Measurements from ENCODE around the gene TACR1. TPM values are rescaled to one million over a fixed set of nuclear protein-coding genes. Genes with fewer than 3 reads are reported as not detected.
"Not testable (repeated sequence)": the region's sequence is repeated elsewhere in the genome, so short reads cannot be mapped to it uniquely, and the experiment has no call there.

TACR1 gene
- total RNA-seq, 6 donors from 2014 or later, result 0.46 to 4.2 (median 1.5) TPM; not detected in 1

DNA sequence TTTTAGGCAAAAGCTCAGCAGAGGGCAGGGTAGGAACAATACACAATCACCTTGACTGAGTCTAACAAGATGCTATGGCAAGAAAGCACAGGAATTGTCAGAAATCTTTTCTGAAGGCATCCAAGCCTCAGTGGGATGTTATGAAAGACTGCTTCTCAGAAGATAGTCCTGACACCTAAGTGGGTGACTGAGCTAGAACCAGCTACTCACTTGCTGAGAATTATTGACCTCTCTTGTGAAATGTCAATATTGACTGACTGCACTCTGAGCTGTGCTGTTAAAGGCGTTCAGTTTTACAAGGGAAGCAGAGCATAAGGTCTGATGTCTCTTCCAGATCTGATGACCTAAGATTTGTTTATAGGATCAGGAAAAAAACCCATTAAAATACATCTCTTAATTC, 46.1 kb downstream of the TACR1 start:
- H3K27ac ChIP-seq, result no peak overlapping the region
- DNase-seq (no peak), ATAC-seq (ENCODE audit: low FRiP score in 2 of 2) (no peak)
- no peak overlapping the region for H3K4me3 ChIP-seq
- no peaks in the 10 kb centered on the region for H3K9me3 ChIP-seq
- H3K4me1 ChIP-seq, result peaks cover 6 to 12% (median 7%) of the 10 kb centered on the region in 4 donors
- WGBS, 2 donors, result 61 to 69% methylated on average over 1 of the region's 1 CpG
- H3K27me3 ChIP-seq, result no peaks in the 10 kb centered on the region
- no peak for TF ChIP-seq POLR2A (IDR thresholded peaks at IDR 0.05)
- TF ChIP-seq EP300 (IDR thresholded peaks at IDR 0.05), result peak in 1 of 4 donors; percentile 11
- H3K36me3 ChIP-seq, result no peaks in the 10 kb centered on the region

DNA sequence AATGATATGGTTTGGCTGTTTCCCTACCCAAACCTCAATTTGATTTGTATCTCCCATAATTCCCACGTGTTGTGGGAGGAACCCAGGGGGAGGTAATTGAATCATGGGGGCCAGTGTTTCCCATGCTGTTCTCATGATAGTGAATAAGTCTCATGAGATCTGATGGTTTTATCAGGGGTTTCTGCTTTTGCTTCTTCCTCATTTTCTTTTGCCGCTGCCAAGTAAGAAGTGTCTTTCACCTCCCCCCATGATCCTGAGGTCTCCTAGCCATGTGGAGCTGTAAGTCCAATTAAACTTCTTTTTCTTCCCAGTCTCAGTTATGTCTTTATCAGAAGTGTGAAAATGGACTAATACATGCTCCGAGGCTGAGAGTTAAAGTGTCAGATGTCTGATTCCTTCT, 47.1 kb downstream of the TACR1 start:
- H3K4me1 ChIP-seq, result peaks cover 6 to 12% (median 7%) of the 10 kb centered on the region in 4 donors
- not testable (repeated sequence) for H3K9me3 ChIP-seq; ATAC-seq (ENCODE audit: low FRiP score in 2 of 2); H3K27me3 ChIP-seq; DNase-seq; H3K27ac ChIP-seq; H3K4me3 ChIP-seq; H3K36me3 ChIP-seq
- 73 to 83% methylated on average over 3 of the region's 3 CpGs for WGBS, 2 donors

DNA sequence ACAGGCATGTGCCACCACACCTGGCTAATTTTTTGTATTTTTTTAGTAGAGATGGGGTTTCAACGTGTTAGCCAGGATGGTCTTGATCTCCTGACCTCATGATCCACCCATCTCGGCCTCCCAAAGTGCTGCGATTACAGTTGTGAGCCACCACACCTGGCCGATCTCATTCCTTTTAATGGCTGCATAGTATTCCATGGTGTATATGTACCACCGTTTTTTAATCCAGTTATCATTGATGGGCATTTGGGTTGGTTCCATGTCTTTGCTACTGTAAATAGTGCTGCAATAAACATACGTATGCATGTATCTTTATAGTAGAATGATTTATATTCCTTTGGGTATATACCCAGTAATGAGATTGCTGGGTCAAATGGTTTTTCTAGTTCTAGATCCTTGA, 51.4 kb downstream of the TACR1 start:
- H3K4me1 ChIP-seq; H3K27me3 ChIP-seq; DNase-seq; H3K9me3 ChIP-seq; H3K4me3 ChIP-seq; H3K36me3 ChIP-seq; H3K27ac ChIP-seq; ATAC-seq (ENCODE audit: low FRiP score in 2 of 2): not testable (repeated sequence)
- WGBS, 2 donors, result 93 to 95% methylated on average over 6 of the region's 6 CpGs

DNA sequence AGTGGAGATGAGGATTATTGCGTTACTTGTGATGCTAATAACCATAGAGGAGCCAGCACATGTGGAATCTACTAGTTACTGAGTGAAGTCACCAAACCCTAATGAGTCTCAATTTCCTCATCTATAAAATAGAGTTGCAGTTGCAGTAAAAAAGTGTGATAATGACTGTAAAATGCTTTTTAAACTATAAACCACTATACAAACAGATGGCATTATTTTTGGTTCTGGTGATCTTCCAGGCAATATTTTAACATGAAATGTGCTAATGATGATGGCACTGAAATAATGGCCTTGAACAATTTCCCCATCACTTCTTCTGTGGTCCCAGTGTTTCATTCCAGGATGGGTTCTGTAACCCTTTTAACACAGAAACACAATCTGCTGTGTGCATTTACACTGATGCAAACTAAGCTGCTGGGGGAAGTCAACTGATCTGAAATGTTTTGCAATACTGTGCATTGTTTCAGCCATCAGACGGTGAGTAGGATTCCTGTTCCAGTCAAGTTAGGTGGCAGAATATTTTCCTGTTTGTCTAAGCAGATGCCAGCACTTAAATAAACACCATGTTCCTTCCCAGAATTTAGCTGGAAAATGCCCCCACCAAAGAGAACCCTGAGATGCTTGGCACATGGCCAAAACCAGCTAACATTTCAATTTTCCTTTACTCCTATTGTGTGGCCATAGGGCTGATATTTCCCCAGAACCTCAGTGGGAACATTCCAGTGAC, 52.6 kb downstream of the TACR1 start:
- Histone ChIP-seq H3K36me3 (no peaks in the 10 kb centered on the region), H3K9me3 (no peaks in the 10 kb centered on the region), H3K27me3 (no peaks in the 10 kb centered on the region), H3K27ac (no peak overlapping the region), H3K4me1 (no peaks in the 10 kb centered on the region), H3K4me3 (no peak overlapping the region)
- ATAC-seq (ENCODE audit: low FRiP score in 2 of 2) (peak in 1 of 2 donors; percentile 30), DNase-seq (no peak)
- WGBS, 2 donors, result 59 to 60% methylated on average over 2 of the region's 2 CpGs
- TF ChIP-seq POLR2AphosphoS5 (IDR thresholded peaks at IDR 0.05), result peak in 1 of 2 donors; percentile 24
- TF ChIP-seq EP300 (IDR thresholded peaks at IDR 0.05), result no peak

DNA sequence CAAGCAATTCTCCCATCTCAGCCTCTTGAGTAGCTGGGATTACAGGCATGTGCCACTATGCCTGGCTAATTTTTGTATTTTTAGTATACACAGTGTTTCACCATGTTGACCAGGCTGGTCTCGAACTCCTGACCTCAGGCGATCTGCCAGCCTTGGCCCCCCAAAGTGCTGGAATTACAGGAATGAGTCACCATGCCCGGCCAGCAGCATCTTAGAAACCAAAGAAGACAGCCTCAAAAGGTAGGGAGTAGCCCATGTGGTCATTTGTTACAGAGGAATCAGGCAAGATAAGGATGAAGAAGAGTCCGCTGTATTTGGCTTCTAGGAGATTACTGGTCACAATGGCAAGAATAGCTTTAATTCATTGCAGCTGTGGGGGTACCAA, 53.1 kb downstream of the TACR1 start:
- not testable (repeated sequence) for H3K36me3 ChIP-seq; H3K27ac ChIP-seq; H3K27me3 ChIP-seq; H3K4me1 ChIP-seq; H3K4me3 ChIP-seq; H3K9me3 ChIP-seq; ATAC-seq (ENCODE audit: low FRiP score in 2 of 2); DNase-seq
- WGBS, 2 donors, result 90 to 91% methylated on average over 4 of the region's 4 CpGs

DNA sequence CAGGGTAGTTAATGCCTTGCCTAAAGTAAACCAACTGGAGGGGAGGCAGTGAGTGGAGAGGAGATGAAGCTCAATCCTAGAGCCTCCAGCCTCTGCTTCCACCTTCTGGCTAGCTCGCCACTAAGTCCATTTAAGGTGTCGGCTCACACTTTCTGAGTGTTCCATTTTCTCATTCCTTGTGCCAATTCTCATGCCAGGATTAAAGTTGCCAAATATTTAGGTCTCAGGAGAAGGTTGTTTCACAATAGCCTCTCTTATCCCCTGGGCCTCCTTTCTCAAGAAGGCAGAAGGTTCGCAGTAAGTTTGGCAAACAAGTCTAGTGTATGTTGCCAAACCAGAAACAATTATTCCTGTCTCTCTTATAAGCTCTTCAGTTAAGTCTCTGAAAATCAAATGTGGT, 57.2 kb downstream of the TACR1 start:
- no peaks in the 10 kb centered on the region for H3K9me3 ChIP-seq
- H3K4me3 ChIP-seq, result no peak overlapping the region
- no peak overlapping the region for H3K27ac ChIP-seq
- TF ChIP-seq EP300 (IDR thresholded peaks at IDR 0.05) (peak in 1 of 4 donors; percentile 34), POLR2AphosphoS5 (IDR thresholded peaks at IDR 0.05) (no peak)
- no peaks in the 10 kb centered on the region for H3K36me3 ChIP-seq
- DNase-seq, result peak in 1 of 2 donors; percentile 35
- no peaks in the 10 kb centered on the region for H3K27me3 ChIP-seq
- WGBS, 2 donors, result 56 to 65% methylated on average over 3 of the region's 3 CpGs
- H3K4me1 ChIP-seq, result peaks cover 0 to 8% (median 0%) of the 10 kb centered on the region in 4 donors
- peak; percentile 53 to 56 for ATAC-seq (ENCODE audit: low FRiP score in 2 of 2)

DNA sequence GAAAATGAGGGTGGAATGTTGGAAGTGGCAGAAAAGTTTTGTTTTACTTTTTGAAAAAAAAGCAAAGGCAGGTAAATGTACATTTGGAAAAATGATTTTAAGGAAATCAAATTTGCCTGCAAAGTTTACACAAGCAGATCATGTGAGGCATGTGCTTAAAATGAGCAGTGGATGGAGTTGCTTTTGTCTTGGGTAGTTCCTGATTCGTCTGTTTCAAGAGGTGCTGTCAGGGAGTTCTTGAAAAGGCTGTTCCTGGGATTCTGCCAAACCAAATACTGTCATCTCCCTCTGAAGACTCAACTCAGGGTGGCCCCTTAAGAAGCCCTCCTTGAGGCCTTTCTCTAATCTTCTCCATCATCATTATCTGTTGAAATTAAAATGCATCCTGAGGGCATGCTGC, 59.0 kb downstream of the TACR1 start:
- Histone ChIP-seq H3K4me1 (peaks cover 0 to 8% (median 2%) of the 10 kb centered on the region in 4 donors), H3K36me3 (no peaks in the 10 kb centered on the region), H3K27me3 (no peaks in the 10 kb centered on the region), H3K9me3 (no peaks in the 10 kb centered on the region), H3K27ac (no peak overlapping the region), H3K4me3 (no peak overlapping the region)
- ATAC-seq (ENCODE audit: low FRiP score in 2 of 2), result no peak
- TF ChIP-seq POLR2A (IDR thresholded peaks at IDR 0.05), result no peak
- TF ChIP-seq, protein P1, sequence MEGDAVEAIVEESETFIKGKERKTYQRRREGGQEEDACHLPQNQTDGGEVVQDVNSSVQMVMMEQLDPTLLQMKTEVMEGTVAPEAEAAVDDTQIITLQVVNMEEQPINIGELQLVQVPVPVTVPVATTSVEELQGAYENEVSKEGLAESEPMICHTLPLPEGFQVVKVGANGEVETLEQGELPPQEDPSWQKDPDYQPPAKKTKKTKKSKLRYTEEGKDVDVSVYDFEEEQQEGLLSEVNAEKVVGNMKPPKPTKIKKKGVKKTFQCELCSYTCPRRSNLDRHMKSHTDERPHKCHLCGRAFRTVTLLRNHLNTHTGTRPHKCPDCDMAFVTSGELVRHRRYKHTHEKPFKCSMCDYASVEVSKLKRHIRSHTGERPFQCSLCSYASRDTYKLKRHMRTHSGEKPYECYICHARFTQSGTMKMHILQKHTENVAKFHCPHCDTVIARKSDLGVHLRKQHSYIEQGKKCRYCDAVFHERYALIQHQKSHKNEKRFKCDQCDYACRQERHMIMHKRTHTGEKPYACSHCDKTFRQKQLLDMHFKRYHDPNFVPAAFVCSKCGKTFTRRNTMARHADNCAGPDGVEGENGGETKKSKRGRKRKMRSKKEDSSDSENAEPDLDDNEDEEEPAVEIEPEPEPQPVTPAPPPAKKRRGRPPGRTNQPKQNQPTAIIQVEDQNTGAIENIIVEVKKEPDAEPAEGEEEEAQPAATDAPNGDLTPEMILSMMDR (IDR thresholded peaks at IDR 0.05), result no peak
- TF ChIP-seq POLR2AphosphoS5 (IDR thresholded peaks at IDR 0.05), result no peak
- TF ChIP-seq EP300 (IDR thresholded peaks at IDR 0.05), result no peak
- 21 to 48% methylated on average over 1 of the region's 1 CpG for WGBS, 2 donors
- DNase-seq, result no peak

DNA sequence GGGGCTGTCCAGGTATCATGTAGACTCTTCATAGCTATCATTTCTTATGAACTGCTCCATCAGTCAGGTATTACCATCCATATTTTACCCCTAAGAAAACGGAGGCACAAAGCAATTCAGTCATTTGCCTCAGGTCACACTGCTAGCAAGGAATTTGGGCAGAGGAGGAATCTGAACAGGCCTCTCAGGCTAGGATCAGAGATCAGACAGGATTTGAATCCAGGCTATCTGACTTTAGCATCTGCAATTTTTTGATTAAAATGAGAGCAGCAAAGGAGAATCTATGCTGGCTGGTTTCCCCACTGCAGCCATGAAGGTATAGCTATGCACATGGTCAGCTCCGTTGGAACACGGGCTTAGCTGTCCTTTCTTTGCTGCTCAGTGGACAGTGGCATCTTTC, 60.1 kb downstream of the TACR1 start:
- TF ChIP-seq EP300 (IDR thresholded peaks at IDR 0.05) (no peak), POLR2AphosphoS5 (IDR thresholded peaks at IDR 0.05) (no peak), POLR2A (IDR thresholded peaks at IDR 0.05) (no peak)
- TF ChIP-seq, protein P1 (IDR thresholded peaks at IDR 0.05), result no peak
- no peaks in the 10 kb centered on the region for H3K27me3 ChIP-seq
- H3K9me3 ChIP-seq, result no peaks in the 10 kb centered on the region
- DNase-seq (no peak), ATAC-seq (ENCODE audit: low FRiP score in 2 of 2) (no peak)
- peaks cover 0 to 8% (median 2%) of the 10 kb centered on the region in 4 donors for H3K4me1 ChIP-seq
- H3K36me3 ChIP-seq, result no peaks in the 10 kb centered on the region
- WGBS, 2 donors, result 77 to 91% methylated on average over 3 of the region's 3 CpGs
- H3K27ac ChIP-seq, result no peak overlapping the region
- no peak overlapping the region for H3K4me3 ChIP-seq
